SK-N-SH (cell line): ENCODE data around the gene PAPOLA.

Source experiments
- ELF1 ChIP-seq: IDR thresholded peaks from 2 replicates; pipeline ENCODE4 v1.4.0; 2012
- EZH2phosphoT487 ChIP-seq: fragments of 200-600 bp; sonication (generic); IDR thresholded peaks from 2 replicates; pipeline ENCODE4 v1.6.1; 2017; ENCODE audit warnings: low read depth, mixed run types, mild to moderate bottlenecking, antibody characterized with exemption, moderate library complexity, borderline replicate concordance
- FOXM1 ChIP-seq: IDR thresholded peaks from 2 replicates; pipeline ENCODE4 v1.4.0; 2012; ENCODE audit warnings: low read depth, mild to moderate bottlenecking
- GABPA ChIP-seq: IDR thresholded peaks from 2 replicates; pipeline ENCODE4 v1.4.0; 2012; ENCODE audit warnings: low read depth, mild to moderate bottlenecking
- IRF3 ChIP-seq: fragments of 150-350 bp; IDR thresholded peaks from 2 replicates; pipeline ENCODE4 v1.6.1; 2016; ENCODE audit warnings: mild to moderate bottlenecking, low read depth, low read length
- JUND ChIP-seq: IDR thresholded peaks from 2 replicates; pipeline ENCODE4 v1.4.0; 2012
- MEF2A ChIP-seq: IDR thresholded peaks from 2 replicates; pipeline ENCODE4 v1.4.0; 2012; ENCODE audit warnings: low read depth, borderline replicate concordance
- NRF1 ChIP-seq: IDR thresholded peaks from 2 replicates; pipeline ENCODE4 v1.6.1; 2012; ENCODE audit warnings: low read depth, mild to moderate bottlenecking, low read length
- POLR2AphosphoS5 ChIP-seq: IDR thresholded peaks from 2 replicates; pipeline ENCODE4 v1.6.1; 2012; ENCODE audit warnings: low read depth, low read length
- RCOR1 ChIP-seq: fragments of 150-350 bp; IDR thresholded peaks from 2 replicates; pipeline ENCODE4 v1.6.1; 2017; ENCODE audit warnings: antibody characterized with exemption, low read length
- RFX5 ChIP-seq: IDR thresholded peaks from 2 replicates; pipeline ENCODE4 v1.6.1; 2012; ENCODE audit warnings: mild to moderate bottlenecking, improper control_type of control experiment, low read length
- TAF1 ChIP-seq: IDR thresholded peaks from 2 replicates; pipeline ENCODE4 v1.6.1; 2012; ENCODE audit warnings: low read depth, mild to moderate bottlenecking, low read length, moderate library complexity, borderline replicate concordance
- USF1 ChIP-seq: IDR thresholded peaks from 2 replicates; pipeline ENCODE4 v1.4.0; 2012; ENCODE audit warnings: low read depth, borderline replicate concordance
- TF ChIP-seq, protein P1 (sequence below): fragments of 200-600 bp; sonication (generic); IDR thresholded peaks from 2 replicates; pipeline ENCODE4 v1.6.1; 2017; ENCODE audit warnings: antibody characterized with exemption, mild to moderate bottlenecking, moderate library complexity

GRCh38 chr14:96565811-96566210 is 63.6 kb downstream of the PAPOLA start:
- TF ChIP-seq ELF1 (no peak), EZH2phosphoT487 (no peak), MEF2A (no peak), GABPA (no peak), TAF1 (no peak), JUND (no peak), POLR2AphosphoS5 (no peak), USF1 (no peak), IRF3 (no peak), NRF1 (no peak), RCOR1 (no peak), FOXM1 (no peak), RFX5 (no peak)
- TF ChIP-seq, protein P1, sequence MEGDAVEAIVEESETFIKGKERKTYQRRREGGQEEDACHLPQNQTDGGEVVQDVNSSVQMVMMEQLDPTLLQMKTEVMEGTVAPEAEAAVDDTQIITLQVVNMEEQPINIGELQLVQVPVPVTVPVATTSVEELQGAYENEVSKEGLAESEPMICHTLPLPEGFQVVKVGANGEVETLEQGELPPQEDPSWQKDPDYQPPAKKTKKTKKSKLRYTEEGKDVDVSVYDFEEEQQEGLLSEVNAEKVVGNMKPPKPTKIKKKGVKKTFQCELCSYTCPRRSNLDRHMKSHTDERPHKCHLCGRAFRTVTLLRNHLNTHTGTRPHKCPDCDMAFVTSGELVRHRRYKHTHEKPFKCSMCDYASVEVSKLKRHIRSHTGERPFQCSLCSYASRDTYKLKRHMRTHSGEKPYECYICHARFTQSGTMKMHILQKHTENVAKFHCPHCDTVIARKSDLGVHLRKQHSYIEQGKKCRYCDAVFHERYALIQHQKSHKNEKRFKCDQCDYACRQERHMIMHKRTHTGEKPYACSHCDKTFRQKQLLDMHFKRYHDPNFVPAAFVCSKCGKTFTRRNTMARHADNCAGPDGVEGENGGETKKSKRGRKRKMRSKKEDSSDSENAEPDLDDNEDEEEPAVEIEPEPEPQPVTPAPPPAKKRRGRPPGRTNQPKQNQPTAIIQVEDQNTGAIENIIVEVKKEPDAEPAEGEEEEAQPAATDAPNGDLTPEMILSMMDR, result no peak
